Osteoblast (primary cell): ENCODE measurements around the gene TNFAIP3. TPM values are rescaled to one million over a fixed set of nuclear protein-coding genes. Genes with fewer than 3 reads are reported as not detected.
A peak's percentile ranks its signal among the peaks of the same experiment; 100 is the strongest.

Experiments
- DNase-seq: peaks from one replicate; pipeline ENCODE4 v3.0.0; 2011; ENCODE audit warnings: low spot score, mixed read lengths; ENCODE audit not compliant: insufficient read length; ENCODE audit errors: missing footprints
- H2AFZ ChIP-seq: 2 replicates; pipeline ENCODE4 v1.6.0; 2011; ENCODE audit warnings: mild to moderate bottlenecking, low read length
- H3K27ac ChIP-seq: 2 replicates; pipeline ENCODE4 v1.5.1; 2011; ENCODE audit warnings: mild to moderate bottlenecking, low read depth, low read length, moderate library complexity
- H3K27me3 ChIP-seq: 2 replicates; pipeline ENCODE4 v1.6.0; 2012; ENCODE audit warnings: mild to moderate bottlenecking, control low read depth, inconsistent platforms, low read length, moderate library complexity; ENCODE audit not compliant: insufficient read depth
- H3K36me3 ChIP-seq: 2 replicates; pipeline ENCODE4 v1.5.1; 2011; ENCODE audit warnings: mild to moderate bottlenecking, low read length, control low read depth, moderate library complexity; ENCODE audit not compliant: insufficient read depth
- H3K4me1 ChIP-seq: 2 replicates; pipeline ENCODE4 v1.5.1; 2011; ENCODE audit warnings: mild to moderate bottlenecking, low read length, control low read depth, moderate library complexity; ENCODE audit not compliant: insufficient read depth
- H3K4me2 ChIP-seq: 2 replicates; pipeline ENCODE4 v1.6.0; 2011; ENCODE audit warnings: mild to moderate bottlenecking, low read length; ENCODE audit not compliant: insufficient read depth
- H3K4me3 ChIP-seq: fragments of 200-600 bp; sonication (generic); 3 replicates; pipeline ENCODE4 v1.5.1; 2012; ENCODE audit warnings: mild to moderate bottlenecking, low read length, inconsistent platforms; ENCODE audit not compliant: insufficient read depth
- H3K79me2 ChIP-seq: 2 replicates; pipeline ENCODE4 v1.6.0; 2012; ENCODE audit warnings: mild to moderate bottlenecking, low read length, control low read depth, inconsistent platforms; ENCODE audit not compliant: insufficient read depth
- H3K9me3 ChIP-seq: 2 replicates; pipeline ENCODE4 v1.5.1; 2011; ENCODE audit warnings: low read depth, low read length, control low read depth
- H4K20me1 ChIP-seq: 2 replicates; pipeline ENCODE4 v1.6.0; 2012; ENCODE audit warnings: mild to moderate bottlenecking, low read length, control low read depth; ENCODE audit not compliant: insufficient read depth
- CTCF ChIP-seq: IDR thresholded peaks from 2 replicates; pipeline ENCODE4 v1.5.1; 2011; ENCODE audit warnings: mild to moderate bottlenecking, low read depth, low read length, moderate library complexity; ENCODE audit errors: extremely low read depth
- total RNA-seq: library from RNA; depleted of rRNA; stranded (reverse); fragments of >200 nt; gene quantifications from 2 replicates; pipeline ENCODE4 v1.2.3, GENCODE V29; 2012

The TNFAIP3 gene
- total RNA-seq, 1 donor: 10.5 TPM

GRCh38 chr6:137910424-137910834 is 43.4 kb downstream of the TNFAIP3 start:
- no peaks in the 10 kb centered on the region for H4K20me1 ChIP-seq
- no peak for TF ChIP-seq CTCF
- no peaks in the 10 kb centered on the region for H3K36me3 ChIP-seq
- H3K9me3 ChIP-seq: no peaks in the 10 kb centered on the region
- peaks cover 15% of the 10 kb centered on the region for H3K4me1 ChIP-seq
- no peak overlapping the region for H3K4me3 ChIP-seq
- peak overlapping the region; percentile 50 for H3K27ac ChIP-seq
- H3K27me3 ChIP-seq: no peaks in the 10 kb centered on the region
- H3K79me2 ChIP-seq: no peaks in the 10 kb centered on the region
- no peak for DNase-seq
- peak overlapping the region; percentile 21 for H3K4me2 ChIP-seq
- H2AFZ ChIP-seq: peak overlapping the region; percentile 72

GRCh38 chr6:137910843-137911456 is 43.9 kb downstream of the TNFAIP3 start:
- peak overlapping the region; percentile 21 for H3K4me2 ChIP-seq
- H3K4me1 ChIP-seq: peaks cover 13% of the 10 kb centered on the region
- H3K4me3 ChIP-seq: no peak overlapping the region
- H3K27ac ChIP-seq: peak overlapping the region; percentile 50
- H3K9me3 ChIP-seq: no peaks in the 10 kb centered on the region
- no peaks in the 10 kb centered on the region for H4K20me1 ChIP-seq
- no peak for TF ChIP-seq CTCF
- no peak for DNase-seq
- no peak overlapping the region for H2AFZ ChIP-seq
- no peaks in the 10 kb centered on the region for H3K36me3 ChIP-seq
- H3K79me2 ChIP-seq: no peaks in the 10 kb centered on the region
- no peaks in the 10 kb centered on the region for H3K27me3 ChIP-seq

GRCh38 chr6:137911675-137912191 is 44.7 kb downstream of the TNFAIP3 start:
- Histone ChIP-seq H2AFZ (peak overlapping the region; percentile 58), H3K9me3 (no peaks in the 10 kb centered on the region), H3K79me2 (no peaks in the 10 kb centered on the region), H3K27ac (peak overlapping the region; percentile 50), H3K36me3 (no peaks in the 10 kb centered on the region), H3K4me2 (no peak overlapping the region), H3K4me1 (peaks cover 13% of the 10 kb centered on the region), H4K20me1 (no peaks in the 10 kb centered on the region), H3K4me3 (no peak overlapping the region), H3K27me3 (no peaks in the 10 kb centered on the region)
- DNase-seq: no peak
- no peak for TF ChIP-seq CTCF

GRCh38 chr6:137912813-137913212 is 45.8 kb downstream of the TNFAIP3 start:
- no peak overlapping the region for H3K4me2 ChIP-seq
- TF ChIP-seq CTCF: no peak
- no peaks in the 10 kb centered on the region for H3K79me2 ChIP-seq
- H3K27ac ChIP-seq: no peak overlapping the region
- no peaks in the 10 kb centered on the region for H4K20me1 ChIP-seq
- no peaks in the 10 kb centered on the region for H3K9me3 ChIP-seq
- H3K36me3 ChIP-seq: no peaks in the 10 kb centered on the region
- peaks cover 13% of the 10 kb centered on the region for H3K4me1 ChIP-seq
- H2AFZ ChIP-seq: no peak overlapping the region
- no peak overlapping the region for H3K4me3 ChIP-seq
- H3K27me3 ChIP-seq: no peaks in the 10 kb centered on the region
- no peak for DNase-seq
